ENCODE data around the gene STXBP6.

Gene STXBP6

DNA sequence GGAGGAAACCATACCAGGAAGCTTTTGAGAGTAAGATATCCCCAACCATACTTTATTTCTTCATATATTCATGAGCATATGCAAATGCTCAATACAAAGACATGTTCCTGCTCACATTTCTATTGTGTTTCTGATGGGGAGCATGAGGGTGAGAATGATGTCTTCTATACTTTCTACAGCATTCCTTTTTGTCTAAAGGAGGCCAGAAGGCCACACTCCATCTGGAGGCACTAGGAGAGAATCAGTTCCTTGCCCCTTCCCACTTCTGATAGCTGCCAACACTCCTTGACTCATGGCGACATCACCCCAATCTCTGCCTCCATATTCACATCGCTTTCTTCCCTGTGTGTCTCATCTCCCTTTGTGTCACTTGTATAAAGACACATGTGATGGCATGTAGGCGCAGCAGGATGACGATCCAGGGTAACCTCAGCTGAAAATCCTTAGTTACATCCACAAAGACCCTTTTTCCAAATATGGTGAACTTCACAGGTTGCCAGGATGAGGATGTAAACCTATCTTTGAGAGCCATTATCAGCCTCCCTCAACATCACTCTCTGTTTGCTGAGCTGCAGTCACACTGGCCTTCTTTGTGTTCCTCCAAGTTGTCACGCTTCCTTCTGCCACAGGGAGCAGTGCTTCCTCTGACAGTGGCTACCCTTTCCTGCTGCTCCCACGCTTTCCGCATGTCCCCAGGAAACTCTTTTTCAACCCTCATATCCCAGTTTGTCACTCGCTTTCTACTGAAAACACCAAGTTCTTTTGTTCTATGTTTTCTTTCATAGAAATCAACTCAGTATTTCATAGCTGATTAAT, 96.9 kb downstream of the STXBP6 start:
- no peak for DNase-seq (ENCODE audit: low read depth)
- H3K4me3 ChIP-seq (ENCODE audit: low read length), result no peak overlapping the region
- TF ChIP-seq, protein P1, sequence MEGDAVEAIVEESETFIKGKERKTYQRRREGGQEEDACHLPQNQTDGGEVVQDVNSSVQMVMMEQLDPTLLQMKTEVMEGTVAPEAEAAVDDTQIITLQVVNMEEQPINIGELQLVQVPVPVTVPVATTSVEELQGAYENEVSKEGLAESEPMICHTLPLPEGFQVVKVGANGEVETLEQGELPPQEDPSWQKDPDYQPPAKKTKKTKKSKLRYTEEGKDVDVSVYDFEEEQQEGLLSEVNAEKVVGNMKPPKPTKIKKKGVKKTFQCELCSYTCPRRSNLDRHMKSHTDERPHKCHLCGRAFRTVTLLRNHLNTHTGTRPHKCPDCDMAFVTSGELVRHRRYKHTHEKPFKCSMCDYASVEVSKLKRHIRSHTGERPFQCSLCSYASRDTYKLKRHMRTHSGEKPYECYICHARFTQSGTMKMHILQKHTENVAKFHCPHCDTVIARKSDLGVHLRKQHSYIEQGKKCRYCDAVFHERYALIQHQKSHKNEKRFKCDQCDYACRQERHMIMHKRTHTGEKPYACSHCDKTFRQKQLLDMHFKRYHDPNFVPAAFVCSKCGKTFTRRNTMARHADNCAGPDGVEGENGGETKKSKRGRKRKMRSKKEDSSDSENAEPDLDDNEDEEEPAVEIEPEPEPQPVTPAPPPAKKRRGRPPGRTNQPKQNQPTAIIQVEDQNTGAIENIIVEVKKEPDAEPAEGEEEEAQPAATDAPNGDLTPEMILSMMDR (conservative IDR thresholded peaks at IDR 0.05; ENCODE audit: low read length), result no peak

DNA sequence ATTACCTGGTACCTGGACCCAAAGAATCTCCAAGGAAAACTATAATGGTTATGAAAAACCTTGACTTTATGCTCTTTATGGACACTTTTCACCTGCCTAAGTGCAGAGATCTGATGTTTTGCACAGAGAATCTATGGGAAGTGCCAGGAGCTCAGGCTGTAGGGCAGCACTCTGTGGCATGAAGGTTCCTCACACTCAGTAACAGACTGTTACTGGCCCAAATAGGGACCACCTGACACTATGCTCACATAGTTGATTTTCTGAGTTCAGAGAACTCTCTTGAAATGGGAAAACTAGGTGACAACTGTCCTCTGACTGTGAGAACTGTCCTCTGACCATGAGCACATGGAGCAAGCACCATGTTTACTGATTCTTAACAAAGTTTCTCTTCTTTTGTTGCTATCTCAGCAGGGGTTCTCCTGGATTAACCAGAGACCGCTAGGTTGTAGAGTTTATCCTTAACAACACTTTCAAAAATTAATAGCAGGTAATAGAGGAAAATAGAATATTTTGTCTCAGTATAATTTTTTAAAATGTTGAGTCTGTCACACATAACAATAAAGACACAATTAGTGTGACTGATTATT, 101.6 kb downstream of the STXBP6 start:
- no peak for DNase-seq (ENCODE audit: low read depth)
- TF ChIP-seq, protein P1 (conservative IDR thresholded peaks at IDR 0.05; ENCODE audit: low read length), result no peak
- H3K4me3 ChIP-seq (ENCODE audit: low read length), result no peak overlapping the region

DNA sequence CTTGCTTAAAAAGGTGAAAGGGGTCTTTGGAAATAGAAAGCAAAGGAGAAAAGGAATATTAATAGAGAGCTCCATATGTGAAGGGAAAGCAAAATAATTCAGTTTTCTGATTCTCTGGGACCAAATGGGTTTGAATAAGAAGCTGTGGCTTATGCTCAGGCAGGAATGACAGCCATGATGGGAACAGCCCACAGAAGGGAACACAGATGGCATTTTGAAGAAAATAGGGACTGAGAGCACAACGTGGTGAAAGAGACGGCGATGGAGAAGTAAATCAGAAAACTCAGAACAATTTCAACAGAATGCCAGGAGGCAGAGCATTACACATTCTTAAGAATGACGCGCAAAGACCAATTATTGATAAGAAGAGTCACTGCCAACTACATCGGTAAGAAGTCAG, 102.8 kb downstream of the STXBP6 start:
- H3K4me3 ChIP-seq (ENCODE audit: low read length), result no peak overlapping the region
- TF ChIP-seq, protein P1 (conservative IDR thresholded peaks at IDR 0.05; ENCODE audit: low read length), result no peak
- DNase-seq (ENCODE audit: low read depth), result no peak

DNA sequence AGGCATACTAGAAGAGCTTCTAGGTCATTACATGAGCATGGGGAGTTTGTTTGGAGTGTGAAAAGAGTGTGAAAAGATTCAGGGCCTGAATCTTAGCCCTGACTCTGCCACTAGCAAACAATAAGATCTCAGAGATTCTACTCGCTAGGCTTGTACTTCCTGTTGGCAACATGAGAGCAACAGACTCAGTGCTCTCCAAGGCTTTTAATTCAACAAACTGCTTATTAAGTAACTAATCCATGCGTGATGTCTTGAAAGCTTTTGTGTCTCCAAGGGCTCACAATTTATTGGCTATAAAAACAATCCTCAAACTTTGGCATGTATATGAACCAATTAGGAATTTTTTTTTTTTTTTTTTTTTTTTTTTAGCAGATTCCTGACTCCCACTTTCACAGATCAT, 105.1 kb downstream of the STXBP6 start:
- DNase-seq (ENCODE audit: low read depth), result peak; percentile 35
- no peak overlapping the region for H3K4me3 ChIP-seq (ENCODE audit: low read length)
- TF ChIP-seq, protein P1 (conservative IDR thresholded peaks at IDR 0.05; ENCODE audit: low read length), result no peak

DNA sequence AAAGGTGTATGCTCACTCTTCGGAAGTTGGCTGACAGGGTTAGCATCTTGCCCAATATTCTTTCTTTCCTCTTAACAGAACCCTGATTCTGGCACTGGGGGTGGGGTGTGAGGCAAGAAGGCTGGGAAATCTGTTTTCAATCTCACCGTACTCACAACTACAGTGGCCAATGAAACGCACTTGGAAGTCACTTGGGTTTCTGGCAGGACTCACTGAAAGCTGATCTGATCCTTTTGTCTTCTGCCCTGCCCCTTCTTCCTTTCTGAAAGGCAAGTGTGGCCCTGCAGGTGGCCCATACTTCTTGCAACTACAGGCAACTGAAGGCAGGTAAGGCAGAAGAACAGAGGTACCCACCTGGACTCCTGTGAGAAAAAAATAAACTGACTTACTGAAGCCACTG, 106.9 kb downstream of the STXBP6 start:
- TF ChIP-seq, protein P1 (conservative IDR thresholded peaks at IDR 0.05; ENCODE audit: low read length), result no peak
- peak; percentile 89 for DNase-seq (ENCODE audit: low read depth)
- peak overlapping the region; percentile 2; the same call in 1 of the 2 replicates for H3K4me3 ChIP-seq (ENCODE audit: low read length)

DNA sequence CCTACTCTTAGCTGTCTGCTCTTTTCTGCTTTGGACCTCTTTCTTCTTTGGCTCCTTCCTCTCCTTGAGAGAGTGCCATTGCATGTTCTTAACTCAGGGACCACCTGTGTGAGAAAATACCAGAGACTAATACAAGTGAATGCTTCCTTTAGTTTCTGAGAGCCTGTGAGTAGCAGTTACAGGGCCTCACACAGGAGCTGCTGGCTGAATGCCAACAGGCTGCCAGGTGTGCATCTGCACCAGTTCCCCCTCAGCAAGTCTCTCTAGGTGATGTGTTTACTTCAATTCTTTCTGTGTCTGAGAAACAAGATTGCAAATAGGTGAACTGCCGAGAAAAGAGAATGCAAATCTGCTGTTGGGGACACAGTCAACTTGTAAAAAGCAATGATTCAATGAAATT, 108.2 kb downstream of the STXBP6 start:
- no peak for DNase-seq (ENCODE audit: low read depth)
- TF ChIP-seq, protein P1 (conservative IDR thresholded peaks at IDR 0.05; ENCODE audit: low read length), result no peak

More for the DNA sequence above, 108.2 kb downstream of the STXBP6 start:
- no peak overlapping the region for H3K4me3 ChIP-seq (ENCODE audit: low read length)

Data from AG10803 (cell line).